ENCODE results near the gene RASAL3. TPM values are rescaled to one million over a fixed set of nuclear protein-coding genes. Genes with fewer than 3 reads are reported as not detected.
A peak's percentile ranks its signal among the peaks of the same experiment; 100 is the strongest.

Gene RASAL3
- polyA plus RNA-seq, 2 of the 4 experiments (the other 2 are of a cell fraction), result not detected

GRCh38 chr19:15421136-15421695 lies 43.1 kb downstream of the RASAL3 start:
- ATAC-seq (no peak), FAIRE-seq (no peak), DNase-seq (ENCODE audit: low read depth in 1 of 2, low spot score in 1 of 2) (no peak)
- Histone ChIP-seq H3K4me2 (no peak overlapping the region), H3K27ac (no peak overlapping the region), H3K9me3 (peaks cover 8% of the 10 kb centered on the region; the same call in 1 of the 3 replicates), H3K4me3 (no peak overlapping the region), H3K4me1 (peaks cover 14% of the 10 kb centered on the region)
- POLR2A ChIA-PET, result interaction anchor here (1.4 kb wide), 1 partner anchor 12 kb away, joined by 3 read pairs; no protein-coding TSS in a partner anchor
- no peak for TF ChIP-seq BCL3 (IDR thresholded peaks at IDR 0.05)
- TF ChIP-seq REST (IDR thresholded peaks at IDR 0.05), result no peak
- TF ChIP-seq POLR2A (IDR thresholded peaks at IDR 0.05; ENCODE audit: low read length), result no peak
- no peak for TF ChIP-seq ELK1 (IDR thresholded peaks at IDR 0.05; ENCODE audit: low read depth, low read length)
- TF ChIP-seq CHD2 (IDR thresholded peaks at IDR 0.05; ENCODE audit: low read length, partially characterized antibody), result no peak
- no peak for TF ChIP-seq TP53 (CRISPR knock-in tag; IDR thresholded peaks at IDR 0.05)
- TF ChIP-seq MAFK (IDR thresholded peaks at IDR 0.05; ENCODE audit: partially characterized antibody), result no peak
- no peak for TF ChIP-seq ZC3H11A (IDR thresholded peaks at IDR 0.05)
- no peak for TF ChIP-seq RNF2 (IDR thresholded peaks at IDR 0.05; ENCODE audit: borderline replicate concordance, low read depth)
- TF ChIP-seq ESRRA (IDR thresholded peaks at IDR 0.05; ENCODE audit: borderline replicate concordance, low read length), result no peak
- TF ChIP-seq KDM5A (IDR thresholded peaks at IDR 0.05), result no peak
- TF ChIP-seq FOSL2 (IDR thresholded peaks at IDR 0.05), result no peak
- TF ChIP-seq FOSL2 (CRISPR knock-in tag; IDR thresholded peaks at IDR 0.05), result no peak
- TF ChIP-seq MAX (IDR thresholded peaks at IDR 0.05), result no peak
- no peak for TF ChIP-seq ZNF302 (CRISPR knock-in tag; IDR thresholded peaks at IDR 0.05)
- WGBS (ENCODE audit: missing lambda C conversion rate), result 93% methylated on average over 11 of the region's 12 CpGs
- CTCF ChIA-PET, result interaction anchor here (1.8 to 3.5 kb wide), 3 partner anchors 15 to 134 kb away, joined by 6 to 15 read pairs (median 11); no protein-coding TSS in a partner anchor

GRCh38 chr19:15419413-15420025 lies 44.8 kb downstream of the RASAL3 start:
- ChIA-PET POLR2A (interaction anchor here (0.5 to 3.1 kb wide), 10 partner anchors 11 to 912 kb away, joined by 3 to 34 read pairs (median 3); partner anchors contain the start of gene AKAP8), CTCF (interaction anchor here (0.6 to 3.5 kb wide), 18 partner anchors 9 to 632 kb away, joined by 3 to 15 read pairs (median 4); partner anchors contain the start of gene AKAP8)
- peak overlapping the region; percentile 97 for H3K4me2 ChIP-seq
- no peak for TF ChIP-seq CBX2 (IDR thresholded peaks at IDR 0.05; ENCODE audit: borderline replicate concordance, low read depth)
- TF ChIP-seq RAD21 (conservative IDR thresholded peaks at IDR 0.05 in 1 of 2, IDR thresholded peaks at IDR 0.05 in 1 of 2), result peak in 1 of 2 experiments; percentile 3; a peak in 1 of 5 replicates
- TF ChIP-seq RCOR1 (IDR thresholded peaks at IDR 0.05; ENCODE audit: low read depth, low read length), result no peak
- no peak for TF ChIP-seq FOXS1 (CRISPR knock-in tag; IDR thresholded peaks at IDR 0.05)
- H3K4me1 ChIP-seq, result peaks cover 14% of the 10 kb centered on the region
- 31% methylated on average over 16 of the region's 16 CpGs for WGBS (ENCODE audit: missing lambda C conversion rate)
- no peak for ATAC-seq
- FAIRE-seq, result no peak
- peaks cover 8% of the 10 kb centered on the region; the same call in 1 of the 3 replicates for H3K9me3 ChIP-seq
- H3K27ac ChIP-seq, result peak overlapping the region; percentile 65 to 74
- no peak for DNase-seq (ENCODE audit: low read depth in 1 of 2, low spot score in 1 of 2)
- peak overlapping the region; percentile 38 for H3K4me3 ChIP-seq
